ENCODE measurements around the gene BANK1. TPM values are rescaled to one million over a fixed set of nuclear protein-coding genes. Genes with fewer than 3 reads are reported as not detected.

BANK1 gene
- total RNA-seq, 1 experiment from 2014 or later = 2.4 TPM

- TF ChIP-seq REST (IDR thresholded peaks at IDR 0.05; ENCODE audit: low read depth) (no peak), SIN3A (IDR thresholded peaks at IDR 0.05; ENCODE audit: low read depth) (no peak)
These were observed 68.1 kb downstream of the BANK1 start (continued) for GRCh38 chr4:101858641-101859040.

- Histone ChIP-seq H3K27me3 (ENCODE audit: insufficient read depth, low read length) (no peaks in the 10 kb centered on the region), H3K36me3 (ENCODE audit: control insufficient read depth in 1 of 2, insufficient read depth in 2 of 2, low read length in 2 of 2) (no peaks in the 10 kb centered on the region), H2AFZ (ENCODE audit: low read depth, low read length, poor library complexity, severe bottlenecking) (no peak overlapping the region), H3K9ac (ENCODE audit: low read length) (no peak overlapping the region), H3K79me2 (ENCODE audit: insufficient read depth, low read length) (no peaks in the 10 kb centered on the region), H3K9me3 (ENCODE audit: control insufficient read depth in 1 of 2, insufficient read depth in 1 of 2, low read depth in 1 of 2, low read length in 2 of 2) (no peaks in the 10 kb centered on the region), H3K9me2 (ENCODE audit: insufficient read depth) (no peaks in the 10 kb centered on the region), H3K4me1 (ENCODE audit: control insufficient read depth in 1 of 2, insufficient read depth in 2 of 2, low read length in 2 of 2) (no peaks in the 10 kb centered on the region), H3K4me3 (replicated peaks in 1 of 2; ENCODE audit: low read depth in 1 of 2, low read length in 2 of 2) (no peak overlapping the region), H4K20me1 (ENCODE audit: insufficient read depth) (no peaks in the 10 kb centered on the region), H3K4me2 (ENCODE audit: low read length) (no peak overlapping the region), H3K27ac (ENCODE audit: low read depth, low read length) (no peak overlapping the region)
- intact Hi-C loops (cut with micrococcal nuclease) = no loop called here
- BruUV-seq (replicated peaks) = no TSS peak
- no peak for ATAC-seq
- RAD21 ChIA-PET (ENCODE audit: low non-redundant PET in 1 of 2, low total read pairs in 2 of 2, uncharacterized antibody in 2 of 2, unreplicated experiment in 2 of 2) = no interaction called here
- CTCF ChIA-PET = no interaction called here
- POLR2A ChIA-PET = no interaction called here
- no peak for TF ChIP-seq POLR2AphosphoS5 (IDR thresholded peaks at IDR 0.05; ENCODE audit: low read depth, low read length)
- TF ChIP-seq RAD21 (IDR thresholded peaks at IDR 0.05; ENCODE audit: low read depth) = no peak
- no peak for TF ChIP-seq EGR1 (IDR thresholded peaks at IDR 0.05; ENCODE audit: low read depth)
- TF ChIP-seq TCF7L2 (IDR thresholded peaks at IDR 0.05; ENCODE audit: borderline replicate concordance, extremely low read depth, insufficient read depth, insufficient read length) = no peak
- TF ChIP-seq EZH2 (IDR thresholded peaks at IDR 0.05) = no peak
- TF ChIP-seq ZFX (IDR thresholded peaks at IDR 0.05) = no peak
- TF ChIP-seq POLR2A (IDR thresholded peaks at IDR 0.05; ENCODE audit: borderline replicate concordance, extremely low read depth, insufficient read depth, insufficient read length) = no peak
- TF ChIP-seq SP1 (IDR thresholded peaks at IDR 0.05; ENCODE audit: low read depth) = no peak
- no peak for TF ChIP-seq CTCF (IDR thresholded peaks at IDR 0.05 in 2 of 3, conservative IDR thresholded peaks at IDR 0.05 in 1 of 3; ENCODE audit: borderline replicate concordance in 1 of 3, insufficient read depth in 1 of 3, low read depth in 2 of 3, low read length in 2 of 3)
- TF ChIP-seq FOSL1 (IDR thresholded peaks at IDR 0.05; ENCODE audit: low read depth) = no peak
- TF ChIP-seq CBX3 (IDR thresholded peaks at IDR 0.05; ENCODE audit: low read depth) = no peak
- no peak for TF ChIP-seq JUND (IDR thresholded peaks at IDR 0.05)
- TF ChIP-seq YY1 (IDR thresholded peaks at IDR 0.05; ENCODE audit: extremely low read depth, insufficient replicate concordance, low read depth, low read length) = no peak
- no peak for TF ChIP-seq SRF (IDR thresholded peaks at IDR 0.05; ENCODE audit: low read depth)
- no peak for DNase-seq (ENCODE audit: low read depth, low spot score)
These were observed 72.1 kb downstream of the BANK1 start for GRCh38 chr4:101862595-101862994.

All from HCT116 (cell line).